Central memory CD8-positive, alpha-beta T cell (primary cell): ENCODE results near the gene HHAT.
A peak's percentile ranks its signal among the peaks of the same experiment; 100 is the strongest.

Experiments
- ATAC-seq: fragments of 150-1000 bp; cut with Tn5 transposase; replicated peaks from 2 replicates; pipeline ENCODE4 v1.10.0; 2022; ENCODE audit warnings: mild to moderate bottlenecking, moderate FRiP score, moderate number of reproducible peaks; ENCODE audit not compliant: poor library complexity, severe bottlenecking; ENCODE audit errors: extremely low read depth
- DNase-seq, 2 donors: peaks; one replicate each; pipeline ENCODE4 v3.0.0; 2021; ENCODE audit warnings: low spot score in 2 of 2
- H3K27ac Mint-ChIP-seq: one replicate; pipeline ENCODE4 v1.8.0; 2022; ENCODE audit warnings: low read depth, mild to moderate bottlenecking, moderate library complexity, mixed read lengths
- H3K27me3 Mint-ChIP-seq: one replicate; pipeline ENCODE4 v1.8.0; 2022; ENCODE audit warnings: mixed read lengths
- H3K36me3 Mint-ChIP-seq: one replicate; pipeline ENCODE4 v1.8.0; 2022; ENCODE audit warnings: mild to moderate bottlenecking, moderate library complexity, mixed read lengths; ENCODE audit not compliant: insufficient read depth
- H3K4me1 Mint-ChIP-seq: one replicate; pipeline ENCODE4 v1.8.0; 2022; ENCODE audit warnings: mixed read lengths
- H3K4me3 Mint-ChIP-seq: one replicate; pipeline ENCODE4 v1.8.0; 2022; ENCODE audit warnings: mild to moderate bottlenecking, moderate library complexity, mixed read lengths
- H3K9me3 Mint-ChIP-seq: one replicate; pipeline ENCODE4 v1.8.0; 2022; ENCODE audit warnings: mixed read lengths

Gene HHAT

DNA sequence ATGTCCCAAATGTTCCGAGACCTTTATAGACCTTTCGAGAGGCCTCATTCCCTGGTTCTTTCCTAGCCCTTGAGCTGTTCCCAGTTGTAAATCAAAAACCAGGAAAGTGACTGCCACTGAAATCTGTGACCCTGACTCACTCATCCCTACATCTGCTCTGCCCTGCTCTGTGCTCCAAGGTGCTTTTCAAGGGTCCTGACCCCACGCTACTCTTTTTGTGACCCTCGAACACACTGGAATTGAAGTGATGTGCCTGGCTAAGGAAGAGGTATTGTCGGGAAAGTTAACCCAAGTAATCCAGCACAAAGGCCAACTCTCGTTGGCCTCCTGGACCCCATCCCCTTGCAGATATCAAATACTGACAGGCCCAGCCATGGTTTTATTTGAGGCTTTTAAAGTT, 244.4 kb downstream of the HHAT start:
- Mint-ChIP-seq H3K4me1 (peaks cover 14% of the 10 kb centered on the region), H3K9me3 (no peaks in the 10 kb centered on the region), H3K36me3 (peaks cover 4% of the 10 kb centered on the region), H3K4me3 (no peak overlapping the region), H3K27ac (no peak overlapping the region), H3K27me3 (no peaks in the 10 kb centered on the region)
- ATAC-seq (no peak), DNase-seq (no peak)

- H3K9me3 Mint-ChIP-seq = no peaks in the 10 kb centered on the region
- H3K27ac Mint-ChIP-seq = no peak overlapping the region
- H3K4me3 Mint-ChIP-seq = no peak overlapping the region
- DNase-seq = no peak
- ATAC-seq = peak; percentile 46
- H3K4me1 Mint-ChIP-seq = peaks cover 13% of the 10 kb centered on the region
- H3K27me3 Mint-ChIP-seq = no peaks in the 10 kb centered on the region
- H3K36me3 Mint-ChIP-seq = no peaks in the 10 kb centered on the region
Measured at GRCh38 chr1:210582205-210582970, 253.7 kb downstream of the HHAT start.

GRCh38 chr1:210584439-210585113, 255.9 kb downstream of the HHAT start:
- H3K27ac Mint-ChIP-seq = peak overlapping the region; percentile 9
- no peaks in the 10 kb centered on the region for H3K27me3 Mint-ChIP-seq
- DNase-seq (peak; percentile 28 to 31), ATAC-seq (peak; percentile 49)
- no peaks in the 10 kb centered on the region for H3K36me3 Mint-ChIP-seq
- H3K9me3 Mint-ChIP-seq = no peaks in the 10 kb centered on the region
- no peak overlapping the region for H3K4me3 Mint-ChIP-seq
- H3K4me1 Mint-ChIP-seq = peaks cover 13% of the 10 kb centered on the region

GRCh38 chr1:210586771-210587170, 258.1 kb downstream of the HHAT start:
- Mint-ChIP-seq H3K36me3 (no peaks in the 10 kb centered on the region), H3K4me3 (no peak overlapping the region), H3K9me3 (peaks cover 6% of the 10 kb centered on the region), H3K27ac (no peak overlapping the region), H3K4me1 (peaks cover 12% of the 10 kb centered on the region), H3K27me3 (no peaks in the 10 kb centered on the region)
- DNase-seq = no peak
- no peak for ATAC-seq

GRCh38 chr1:210587566-210587965, 258.9 kb downstream of the HHAT start:
- H3K4me1 Mint-ChIP-seq = peaks cover 4% of the 10 kb centered on the region
- ATAC-seq = no peak
- H3K27ac Mint-ChIP-seq = no peak overlapping the region
- no peaks in the 10 kb centered on the region for H3K27me3 Mint-ChIP-seq
- DNase-seq = no peak
- no peaks in the 10 kb centered on the region for H3K36me3 Mint-ChIP-seq
- no peak overlapping the region for H3K4me3 Mint-ChIP-seq
- peaks cover 6% of the 10 kb centered on the region for H3K9me3 Mint-ChIP-seq

GRCh38 chr1:210588357-210588756, 259.7 kb downstream of the HHAT start:
- H3K4me1 Mint-ChIP-seq = no peaks in the 10 kb centered on the region
- no peaks in the 10 kb centered on the region for H3K27me3 Mint-ChIP-seq
- no peaks in the 10 kb centered on the region for H3K36me3 Mint-ChIP-seq
- ATAC-seq (no peak), DNase-seq (no peak)
- no peak overlapping the region for H3K27ac Mint-ChIP-seq
- H3K9me3 Mint-ChIP-seq = peaks cover 6% of the 10 kb centered on the region
- no peak overlapping the region for H3K4me3 Mint-ChIP-seq

- DNase-seq (no peak), ATAC-seq (no peak)
- H3K9me3 Mint-ChIP-seq = peaks cover 6% of the 10 kb centered on the region
- no peaks in the 10 kb centered on the region for H3K36me3 Mint-ChIP-seq
- H3K27me3 Mint-ChIP-seq = no peaks in the 10 kb centered on the region
- no peaks in the 10 kb centered on the region for H3K4me1 Mint-ChIP-seq
- no peak overlapping the region for H3K27ac Mint-ChIP-seq
- H3K4me3 Mint-ChIP-seq = no peak overlapping the region
Measured at GRCh38 chr1:210588946-210589345, 260.2 kb downstream of the HHAT start.

DNA sequence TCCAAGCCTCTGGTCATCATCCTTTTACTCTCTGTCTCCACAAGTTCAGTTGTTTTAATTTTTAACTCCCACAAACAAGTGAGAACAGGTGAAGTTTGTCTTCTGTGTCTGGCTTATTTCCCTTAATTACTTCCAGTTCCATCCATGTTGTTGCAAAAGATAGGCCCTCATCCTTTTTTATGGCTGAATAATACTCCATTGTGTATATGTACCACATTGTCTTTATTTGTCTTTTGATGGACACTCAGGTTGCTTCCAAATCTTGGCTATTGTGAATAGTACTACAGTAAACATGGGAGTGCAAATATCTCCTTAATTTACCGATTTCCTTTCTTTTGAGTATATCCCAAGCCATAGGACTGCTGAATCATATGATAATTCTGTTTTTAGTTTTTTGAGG, 262.5 kb downstream of the HHAT start:
- ATAC-seq (no peak), DNase-seq (no peak)
- no peaks in the 10 kb centered on the region for H3K4me1 Mint-ChIP-seq

DNA sequence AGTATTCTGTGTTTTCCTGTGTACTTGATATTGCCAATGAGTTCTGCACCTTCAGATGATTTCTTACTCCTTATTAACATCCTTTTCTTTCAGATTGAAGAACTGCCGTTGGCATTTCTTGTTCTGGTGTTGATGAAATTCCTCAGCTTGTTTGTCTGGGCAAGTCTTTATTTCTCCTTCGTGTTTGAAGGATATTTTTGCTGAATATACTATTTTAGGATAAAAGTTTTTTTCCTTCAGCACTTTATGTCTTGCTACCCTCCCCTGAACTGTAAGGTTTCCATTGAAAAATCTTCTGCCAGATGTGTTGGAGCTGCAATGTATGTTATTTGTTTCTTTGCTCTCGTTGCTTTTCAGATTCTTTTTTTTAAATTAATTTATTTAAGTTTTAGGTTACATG, 265.9 kb downstream of the HHAT start:
- Mint-ChIP-seq H3K27me3 (no peaks in the 10 kb centered on the region), H3K9me3 (peaks cover 6% of the 10 kb centered on the region)

More for the DNA sequence above, 262.5 kb downstream of the HHAT start:
- Mint-ChIP-seq H3K36me3 (no peaks in the 10 kb centered on the region), H3K27me3 (no peaks in the 10 kb centered on the region), H3K9me3 (peaks cover 6% of the 10 kb centered on the region), H3K27ac (no peak overlapping the region), H3K4me3 (no peak overlapping the region)

DNA sequence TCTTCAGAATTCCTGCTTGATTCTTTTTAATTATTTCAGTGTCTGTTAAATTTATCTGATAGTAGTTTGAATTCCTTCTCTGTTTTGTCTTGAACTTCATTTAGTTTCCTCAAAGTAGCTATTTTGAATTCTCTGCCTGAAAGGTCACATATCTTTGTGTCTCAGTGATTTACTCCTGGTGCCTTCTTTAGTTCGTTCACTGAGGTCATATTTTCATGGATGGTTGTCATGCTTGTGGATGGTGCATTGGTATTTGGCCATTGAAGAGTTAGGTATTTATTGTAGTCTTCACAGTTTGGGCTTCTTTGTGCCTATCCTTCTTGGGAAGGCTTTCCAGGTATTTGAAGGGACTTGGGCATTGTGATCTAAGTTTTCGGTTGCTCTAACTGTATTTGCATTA, 267.9 kb downstream of the HHAT start:
- Mint-ChIP-seq H3K4me3 (no peak overlapping the region), H3K36me3 (no peaks in the 10 kb centered on the region), H3K9me3 (no peaks in the 10 kb centered on the region), H3K27me3 (no peaks in the 10 kb centered on the region), H3K4me1 (no peaks in the 10 kb centered on the region), H3K27ac (no peak overlapping the region)
- DNase-seq = no peak
- no peak for ATAC-seq

More for the DNA sequence above, 265.9 kb downstream of the HHAT start:
- Mint-ChIP-seq H3K27ac (no peak overlapping the region), H3K4me1 (no peaks in the 10 kb centered on the region), H3K4me3 (no peak overlapping the region), H3K36me3 (no peaks in the 10 kb centered on the region)
- DNase-seq (no peak), ATAC-seq (no peak)

DNA sequence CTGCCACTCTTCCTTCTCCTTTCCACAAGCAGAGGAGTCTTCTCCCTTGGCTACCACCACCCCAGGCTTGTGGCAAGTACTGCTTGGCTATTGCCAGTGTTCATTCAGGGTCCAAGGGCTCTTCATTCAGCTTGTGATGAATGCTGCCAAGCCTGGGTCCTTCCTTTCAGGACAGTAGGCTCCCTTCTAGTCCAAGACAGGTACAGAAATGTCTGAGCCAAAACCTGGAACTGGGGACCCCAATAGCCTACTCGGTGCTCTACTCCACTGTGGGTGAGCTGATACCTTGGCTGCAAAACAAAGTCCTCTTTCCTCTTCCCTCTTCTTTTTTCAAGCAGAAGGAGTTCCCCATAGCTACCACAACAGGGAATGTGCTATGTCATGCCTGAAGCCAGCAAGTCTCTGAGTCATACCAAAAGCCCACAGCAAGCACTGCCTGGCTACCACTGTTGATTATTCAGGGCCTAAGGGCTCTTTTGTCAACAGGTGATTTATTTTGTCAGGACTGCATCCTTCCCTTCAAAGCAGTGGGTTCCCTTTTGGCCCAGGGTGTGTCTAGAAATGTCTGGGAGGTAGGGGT, 268.9 kb downstream of the HHAT start:
- no peak for ATAC-seq
- no peaks in the 10 kb centered on the region for H3K4me1 Mint-ChIP-seq
- H3K9me3 Mint-ChIP-seq = no peaks in the 10 kb centered on the region
- H3K4me3 Mint-ChIP-seq = no peak overlapping the region
- no peak overlapping the region for H3K27ac Mint-ChIP-seq
- no peaks in the 10 kb centered on the region for H3K27me3 Mint-ChIP-seq
- no peak for DNase-seq
- H3K36me3 Mint-ChIP-seq = no peaks in the 10 kb centered on the region

DNA sequence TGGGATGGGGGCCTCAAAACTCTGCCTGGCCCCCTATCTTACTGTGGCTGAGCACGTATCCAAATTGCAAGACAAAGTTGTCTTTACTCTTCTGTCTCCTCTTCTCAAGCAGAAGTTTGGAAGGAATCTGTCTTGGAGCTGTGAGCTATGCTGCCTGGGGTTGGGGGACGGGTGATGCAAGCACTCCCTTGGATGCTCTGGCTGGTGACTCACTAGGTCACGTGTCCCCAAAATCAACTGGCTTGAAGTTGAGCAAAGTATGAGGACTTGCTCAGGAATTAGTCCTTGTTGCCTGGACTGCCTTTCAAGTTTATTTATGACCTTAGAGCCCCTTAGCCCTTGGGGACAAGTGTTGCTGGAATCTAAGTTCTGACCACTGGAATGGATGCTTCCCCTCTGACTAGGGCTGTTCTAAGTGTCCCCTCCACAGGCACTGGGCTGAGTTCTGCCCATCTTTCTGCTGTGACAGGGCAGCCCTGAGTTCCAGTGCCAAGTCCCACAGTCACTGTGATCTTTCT, 269.5 kb downstream of the HHAT start:
- H3K4me1 Mint-ChIP-seq = no peaks in the 10 kb centered on the region
- H3K27me3 Mint-ChIP-seq = no peaks in the 10 kb centered on the region
- H3K9me3 Mint-ChIP-seq = no peaks in the 10 kb centered on the region
- no peak for DNase-seq
- H3K4me3 Mint-ChIP-seq = no peak overlapping the region
- H3K27ac Mint-ChIP-seq = no peak overlapping the region
- ATAC-seq = no peak
- no peaks in the 10 kb centered on the region for H3K36me3 Mint-ChIP-seq
